Mononuclear cell (primary cell): ENCODE measurements around the gene FAM174C. TPM values are rescaled to one million over a fixed set of nuclear protein-coding genes. Genes with fewer than 3 reads are reported as not detected.

Source experiments
- H3K27me3 ChIP-seq: 2 replicates; pipeline ENCODE4 v1.6.0; 2011; ENCODE audit warnings: low read length, control low read depth; ENCODE audit not compliant: insufficient read depth
- H3K4me1 ChIP-seq: 2 replicates; pipeline ENCODE4 v1.5.1; 2011; ENCODE audit warnings: mild to moderate bottlenecking, low read length, control low read depth; ENCODE audit not compliant: insufficient read depth
- H3K4me3 ChIP-seq: 2 replicates; pipeline ENCODE4 v1.5.1; 2011; ENCODE audit warnings: mild to moderate bottlenecking, low read length, moderate library complexity
- H3K9me3 ChIP-seq: 2 replicates; pipeline ENCODE4 v1.5.1; 2011; ENCODE audit warnings: low read depth, mild to moderate bottlenecking, control low read depth, low read length
- total RNA-seq: library from RNA; depleted of rRNA; stranded (reverse); fragments of >200 nt; gene quantifications from one replicate; pipeline ENCODE4 v1.2.3, GENCODE V29; 2012

FAM174C gene
- total RNA-seq, 1 donor = 16.3 TPM

GRCh38 chr19:1287354-1288225 is 12.3 kb downstream of the FAM174C start:
- no peaks in the 10 kb centered on the region for H3K9me3 ChIP-seq
- H3K4me1 ChIP-seq = no peaks in the 10 kb centered on the region
- peaks cover 26% of the 10 kb centered on the region for H3K27me3 ChIP-seq
- H3K4me3 ChIP-seq = no peak overlapping the region

GRCh38 chr19:1288226-1288612 is 12.9 kb downstream of the FAM174C start:
- Histone ChIP-seq H3K27me3 (peaks cover 26% of the 10 kb centered on the region), H3K4me3 (no peak overlapping the region), H3K9me3 (no peaks in the 10 kb centered on the region), H3K4me1 (no peaks in the 10 kb centered on the region)

DNA sequence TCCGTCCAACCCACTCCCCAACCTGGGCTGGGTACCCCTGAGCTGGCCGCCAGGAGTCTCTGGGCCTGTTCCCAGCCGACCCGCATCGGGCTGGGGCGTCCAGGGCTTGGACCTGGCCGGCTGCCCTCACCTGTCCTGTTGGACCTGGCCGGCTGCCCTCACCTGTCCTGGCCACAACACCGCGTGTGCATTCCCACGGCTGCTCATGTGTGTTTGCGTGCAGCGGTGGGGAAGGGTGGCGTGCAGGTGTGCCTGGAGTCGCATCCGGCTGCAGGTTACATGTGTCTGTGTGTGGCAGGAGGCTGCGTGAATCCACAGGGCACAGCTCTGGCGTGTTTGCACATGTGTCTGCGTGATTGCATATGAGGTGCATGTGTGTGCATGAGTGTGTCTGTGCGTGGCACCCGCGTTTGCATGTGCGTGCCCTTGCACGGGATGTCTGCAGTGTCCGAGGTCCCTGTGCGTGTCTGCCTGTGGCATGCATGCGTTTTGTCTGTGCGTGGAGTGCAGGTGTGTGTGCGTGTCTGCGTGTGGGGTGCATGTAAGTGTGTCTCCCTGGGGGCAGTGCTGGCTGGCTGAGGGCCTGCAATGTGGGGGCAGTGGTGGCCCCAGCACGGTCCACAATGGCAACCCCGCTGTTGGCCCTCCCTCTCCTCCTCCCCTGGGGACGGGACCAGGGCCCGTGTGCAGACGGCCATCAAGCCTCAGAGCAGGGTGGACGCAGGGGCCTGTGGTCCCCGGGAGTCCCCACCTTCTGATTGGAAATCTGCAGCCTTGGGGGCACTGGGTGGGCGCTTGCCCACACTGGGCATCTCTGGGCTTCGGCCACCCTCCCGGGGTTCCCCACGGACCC is 13.7 kb downstream of the FAM174C start:
- no peaks in the 10 kb centered on the region for H3K9me3 ChIP-seq
- peaks cover 24% of the 10 kb centered on the region for H3K27me3 ChIP-seq

DNA sequence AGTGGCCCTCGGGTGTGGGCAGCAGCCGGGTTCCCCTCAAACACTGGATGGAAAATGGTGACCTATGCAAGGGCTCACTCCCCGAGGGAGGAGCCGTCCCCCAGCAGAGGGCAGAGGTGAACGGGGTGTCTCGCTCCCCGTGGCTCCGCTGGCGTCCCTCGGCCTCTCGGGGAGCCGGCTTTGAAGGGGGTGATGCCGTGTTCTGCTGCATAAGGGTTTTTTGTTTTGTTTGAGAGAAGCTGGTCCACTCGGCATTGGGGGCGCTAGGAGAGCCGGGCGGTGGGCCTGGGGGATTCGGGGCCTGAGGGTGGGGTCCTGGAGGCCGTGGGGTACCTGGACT is 14.3 kb downstream of the FAM174C start:
- peaks cover 18% of the 10 kb centered on the region for H3K27me3 ChIP-seq
- no peaks in the 10 kb centered on the region for H3K9me3 ChIP-seq
- no peaks in the 10 kb centered on the region for H3K4me1 ChIP-seq
- H3K4me3 ChIP-seq = no peak overlapping the region

More for the DNA sequence above, 13.7 kb downstream of the FAM174C start:
- no peaks in the 10 kb centered on the region for H3K4me1 ChIP-seq
- H3K4me3 ChIP-seq = no peak overlapping the region

DNA sequence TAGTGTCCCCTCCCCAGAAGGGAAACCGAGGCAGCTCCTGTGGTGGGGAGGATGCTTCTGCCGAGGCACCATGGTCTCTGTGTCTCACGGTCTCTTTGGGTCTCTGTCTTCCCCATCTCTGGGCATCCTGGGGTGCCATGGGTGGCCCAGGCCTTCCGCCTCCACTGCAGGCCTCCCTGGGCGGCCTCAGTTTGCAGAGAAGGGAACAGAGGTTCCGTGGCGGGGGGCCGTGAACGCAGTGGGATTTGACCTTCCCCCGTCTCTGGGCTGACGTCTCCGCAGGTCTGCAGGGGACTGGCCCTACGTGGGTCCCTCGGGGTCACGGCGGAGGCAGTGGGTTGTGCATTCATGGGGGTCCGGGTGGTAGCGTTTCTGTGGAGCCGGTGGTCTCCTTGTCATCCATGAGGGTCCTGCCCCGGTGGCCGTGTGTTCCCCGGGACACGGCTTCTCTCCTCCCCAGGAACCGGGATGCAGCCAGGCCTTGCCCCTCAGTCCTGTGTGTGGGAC is 14.9 kb downstream of the FAM174C start:
- Histone ChIP-seq H3K4me1 (peaks cover 1% of the 10 kb centered on the region), H3K9me3 (no peaks in the 10 kb centered on the region), H3K27me3 (peaks cover 16% of the 10 kb centered on the region), H3K4me3 (no peak overlapping the region)

DNA sequence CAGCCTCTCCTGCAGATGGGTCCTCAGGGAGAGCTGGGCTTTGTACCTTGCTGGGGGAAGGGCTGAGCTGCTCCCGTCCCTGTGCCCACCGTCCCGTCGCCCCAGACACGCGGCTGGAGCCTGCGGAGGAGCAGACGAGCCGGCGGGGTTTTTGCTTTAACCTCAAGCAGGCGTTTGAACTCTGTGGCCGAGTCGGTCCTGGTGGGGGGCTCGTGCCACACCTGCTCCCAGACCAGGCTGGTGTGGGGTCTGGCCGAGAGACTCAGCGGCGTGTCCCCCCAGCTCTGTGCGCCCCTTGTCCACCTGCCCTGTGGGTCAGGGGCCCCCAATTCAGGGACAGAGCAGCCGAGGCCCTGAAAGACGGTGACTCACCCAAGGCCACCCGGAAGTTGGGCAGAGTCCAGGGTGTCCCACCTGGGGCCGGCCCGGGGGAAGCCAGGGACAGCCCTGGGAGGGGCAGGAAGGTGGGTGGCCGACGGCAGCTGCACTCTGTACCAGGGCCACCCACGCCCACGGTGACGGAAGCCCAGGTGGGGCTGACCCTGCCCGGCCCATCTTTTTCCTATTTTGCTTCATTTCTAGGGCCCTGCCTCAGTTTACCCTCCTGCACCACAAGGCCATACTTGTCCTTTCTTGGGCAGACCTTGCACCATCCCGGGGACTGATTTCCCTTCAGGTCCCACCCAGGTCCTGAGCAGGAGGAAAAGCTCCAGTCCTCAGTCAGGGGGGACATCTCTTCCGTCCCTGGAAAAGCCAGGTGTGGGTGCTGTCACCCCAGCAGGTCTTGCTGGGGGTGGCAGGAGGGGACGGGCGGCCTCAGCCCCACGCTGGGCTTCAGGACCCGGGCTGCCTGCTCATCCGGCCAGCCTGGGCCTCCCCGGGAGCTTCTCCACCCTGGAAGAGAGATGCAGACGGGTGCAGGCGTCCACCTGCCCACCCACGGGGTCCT is 15.6 kb downstream of the FAM174C start:
- H3K9me3 ChIP-seq = no peaks in the 10 kb centered on the region
- H3K27me3 ChIP-seq = peaks cover 15% of the 10 kb centered on the region
- H3K4me3 ChIP-seq = no peak overlapping the region

GRCh38 chr19:1291761-1292418 is 16.6 kb downstream of the FAM174C start:
- Histone ChIP-seq H3K4me1 (peaks cover 5% of the 10 kb centered on the region), H3K9me3 (no peaks in the 10 kb centered on the region), H3K4me3 (no peak overlapping the region), H3K27me3 (peaks cover 9% of the 10 kb centered on the region)

More for the DNA sequence above, 15.6 kb downstream of the FAM174C start:
- peaks cover 5% of the 10 kb centered on the region for H3K4me1 ChIP-seq

GRCh38 chr19:1292419-1293151 is 17.3 kb downstream of the FAM174C start:
- H3K4me1 ChIP-seq = peaks cover 5% of the 10 kb centered on the region
- no peak overlapping the region for H3K4me3 ChIP-seq
- H3K9me3 ChIP-seq = no peaks in the 10 kb centered on the region
- H3K27me3 ChIP-seq = peaks cover 6% of the 10 kb centered on the region

GRCh38 chr19:1293782-1294604 is 18.7 kb downstream of the FAM174C start:
- Histone ChIP-seq H3K4me3 (no peak overlapping the region), H3K27me3 (peaks cover 3% of the 10 kb centered on the region), H3K4me1 (peaks cover 5% of the 10 kb centered on the region), H3K9me3 (no peaks in the 10 kb centered on the region)

DNA sequence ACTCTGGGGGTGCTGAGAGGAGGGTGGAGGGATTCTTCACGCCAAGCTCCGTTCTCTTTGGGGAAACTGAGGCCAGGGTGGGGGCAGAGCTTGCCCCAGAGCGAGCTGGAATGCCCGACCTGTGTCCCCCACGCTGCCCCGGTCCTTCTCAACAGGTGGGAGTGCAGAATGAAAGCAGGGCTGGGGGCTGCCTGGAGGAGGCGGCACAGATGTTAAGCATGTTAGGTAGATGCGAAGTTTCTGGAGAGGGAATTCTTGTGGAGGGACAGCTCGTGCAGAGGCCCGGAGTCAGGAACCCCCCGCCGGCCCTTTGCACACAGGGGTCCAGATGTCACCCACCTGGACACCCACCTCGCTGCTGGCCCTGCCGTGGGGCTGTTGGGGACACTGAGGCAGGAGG is 19.4 kb downstream of the FAM174C start:
- Histone ChIP-seq H3K4me3 (no peak overlapping the region), H3K9me3 (no peaks in the 10 kb centered on the region), H3K27me3 (peaks cover 3% of the 10 kb centered on the region)

GRCh38 chr19:1295169-1296012 is 20.1 kb downstream of the FAM174C start:
- Histone ChIP-seq H3K27me3 (peaks cover 3% of the 10 kb centered on the region), H3K4me3 (no peak overlapping the region), H3K9me3 (no peaks in the 10 kb centered on the region), H3K4me1 (peaks cover 5% of the 10 kb centered on the region)

More for the DNA sequence above, 19.4 kb downstream of the FAM174C start:
- H3K4me1 ChIP-seq = peaks cover 5% of the 10 kb centered on the region

GRCh38 chr19:1296078-1296477 is 20.7 kb downstream of the FAM174C start:
- H3K9me3 ChIP-seq = no peaks in the 10 kb centered on the region
- H3K27me3 ChIP-seq = peaks cover 3% of the 10 kb centered on the region

More at GRCh38 chr19:1296078-1296477, 20.7 kb downstream of the FAM174C start:
- H3K4me3 ChIP-seq = no peak overlapping the region
- peaks cover 5% of the 10 kb centered on the region for H3K4me1 ChIP-seq
